Activated CD8-positive, alpha-beta memory T cell treated with anti-CD3 and anti-CD28 coated beads for 24 hours (primary cell): ENCODE data around the gene ATXN2L.
"Not testable (repeated sequence)": the region's sequence is repeated elsewhere in the genome, so short reads cannot be mapped to it uniquely, and the experiment has no call there.

Experiments
- DNase-seq: peaks from one replicate; pipeline ENCODE4 v3.0.0-alpha.2; 2020

ATXN2L gene

DNA sequence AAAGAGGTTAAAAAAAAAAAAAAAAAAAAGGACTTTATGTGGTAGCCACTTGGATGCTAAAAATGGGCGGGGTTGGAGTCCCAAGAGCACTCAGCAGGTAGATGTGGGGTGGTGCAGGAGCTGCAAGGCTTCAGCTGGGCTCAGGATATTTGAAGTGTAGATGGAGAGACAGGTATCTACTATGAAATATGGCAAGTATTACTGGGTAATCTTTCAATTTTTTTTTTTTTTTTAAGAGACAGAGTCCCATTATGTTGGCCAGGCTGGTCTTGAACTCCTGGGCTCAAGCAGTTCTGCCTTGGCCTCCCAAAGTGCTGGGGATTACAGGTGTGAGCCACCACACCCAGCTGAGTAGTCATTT is 15.7 kb downstream of the ATXN2L start:
- no peak for DNase-seq

DNA sequence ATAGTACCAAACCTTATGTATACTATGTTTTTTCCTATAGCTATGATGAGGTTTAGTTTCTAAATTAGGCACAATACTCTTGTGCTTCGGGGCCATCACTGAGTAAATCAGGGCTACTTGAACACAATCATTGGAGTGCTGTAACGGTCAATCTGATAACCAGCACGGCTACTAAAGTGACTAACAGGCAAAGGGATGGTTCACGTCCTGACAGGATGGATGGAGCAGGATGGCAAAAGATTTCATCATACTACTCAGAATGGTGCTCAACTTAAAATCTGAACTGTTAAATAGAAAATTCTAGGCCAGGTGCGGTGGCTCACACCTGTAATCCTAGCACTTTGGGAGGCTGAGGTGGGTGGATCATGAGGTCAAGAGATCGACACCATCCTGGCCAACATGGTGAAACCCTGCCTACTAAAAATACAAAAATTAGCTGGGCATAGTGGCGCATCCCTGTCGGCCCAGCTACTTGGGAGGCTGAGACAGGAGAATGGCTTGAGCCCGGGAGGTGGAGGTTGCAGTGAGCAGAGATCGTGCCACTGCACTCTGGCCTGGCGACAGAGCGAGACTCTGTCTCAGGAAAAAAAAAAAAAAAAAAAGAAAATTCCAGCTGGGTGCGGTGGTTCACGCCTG is 16.3 kb downstream of the ATXN2L start:
- no peak for DNase-seq

DNA sequence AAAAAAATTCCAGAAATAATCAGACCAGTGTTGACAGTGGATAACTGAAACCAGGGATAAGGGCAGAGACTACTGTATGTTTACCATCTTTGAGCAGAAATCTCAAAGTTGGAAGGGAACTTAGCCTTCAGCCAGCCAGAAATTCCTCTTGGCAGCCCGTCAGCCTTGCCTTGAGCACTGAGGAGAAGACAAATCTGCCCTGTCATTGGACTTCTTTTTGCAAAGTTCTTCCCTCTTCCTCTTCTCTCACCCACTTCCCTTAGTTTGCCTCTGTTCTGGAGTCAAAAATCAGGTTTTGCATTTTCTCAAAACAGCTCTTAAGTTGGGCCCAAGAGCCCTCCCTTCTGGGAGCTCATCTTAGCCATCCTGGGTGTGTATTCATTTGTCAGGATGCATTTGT is 17.1 kb downstream of the ATXN2L start:
- DNase-seq: no peak

DNA sequence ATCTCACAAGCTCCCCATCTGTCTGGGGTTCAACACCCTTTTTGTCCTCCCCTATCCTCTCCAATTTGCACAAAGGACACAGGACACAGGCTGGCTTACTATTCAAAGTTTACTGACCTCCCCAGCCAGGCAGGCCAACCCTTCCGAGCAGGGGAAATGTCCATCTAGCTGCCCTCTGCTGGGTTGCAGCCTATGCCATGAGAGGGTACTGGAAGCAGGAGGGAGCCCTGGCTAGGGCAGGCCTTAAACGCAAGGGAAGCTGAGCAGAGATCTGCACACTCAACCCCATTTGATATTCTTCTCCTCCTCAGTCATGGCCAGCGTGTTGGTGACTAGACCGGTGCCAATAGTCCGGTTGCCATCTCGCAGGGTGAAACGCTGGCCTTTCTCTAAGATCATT is 19.9 kb downstream of the ATXN2L start:
- DNase-seq: no peak

DNA sequence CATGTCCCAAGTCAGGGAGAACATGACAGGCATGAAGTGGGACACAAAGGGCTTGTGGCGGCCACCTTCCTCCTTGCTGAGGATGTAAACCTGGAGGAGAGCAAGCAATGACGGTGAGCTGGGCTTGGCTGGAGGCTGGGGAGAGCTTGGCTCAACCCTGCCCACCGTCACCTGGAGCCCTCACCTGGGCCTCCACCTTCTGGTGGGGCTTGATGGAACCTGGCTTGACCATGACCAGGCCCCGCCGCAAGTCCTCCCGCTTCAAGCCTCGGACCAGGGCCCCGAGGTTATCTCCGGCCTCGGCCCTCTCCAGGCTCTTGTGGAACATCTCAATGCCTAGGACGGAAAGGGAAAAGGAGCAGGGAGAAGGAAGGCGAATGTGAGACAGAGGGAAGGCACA is 21.0 kb downstream of the ATXN2L start:
- no peak for DNase-seq

- no peak for DNase-seq
Measured at GRCh38 chr16:28844226-28844885, 21.6 kb downstream of the ATXN2L start.

- no peak for DNase-seq
Measured at GRCh38 chr16:28845293-28845692, 22.5 kb downstream of the ATXN2L start.

- DNase-seq: no peak
Measured at GRCh38 chr16:28845761-28846079, 22.9 kb downstream of the ATXN2L start.

GRCh38 chr16:28846080-28846932 is 23.5 kb downstream of the ATXN2L start, which contains the start of gene TUFM:
TSS of gene TUFM (minus strand) at chr16:28846348. CDS start at chr16:28846269, 79 bp downstream.
- DNase-seq: peak; percentile 97

DNA sequence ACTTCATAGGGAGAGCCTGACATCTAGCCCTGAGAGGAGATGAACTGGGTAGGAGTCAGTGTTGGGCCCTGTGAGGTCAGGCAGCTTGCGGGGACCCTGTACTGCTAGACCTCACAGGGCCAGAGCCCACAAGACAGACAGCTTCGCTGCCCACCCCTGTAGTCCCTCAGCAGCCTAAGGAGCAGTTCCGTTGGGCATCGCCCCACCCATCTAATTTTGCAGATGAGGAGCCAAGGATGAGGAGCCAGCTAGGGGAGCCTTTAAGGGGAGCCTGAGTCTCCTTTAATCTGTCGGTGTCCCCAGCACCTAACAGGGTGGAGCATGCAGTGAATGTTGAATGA is 24.1 kb downstream of the ATXN2L start:
- DNase-seq: no peak

- no peak for DNase-seq
Measured at GRCh38 chr16:28858421-28858820, 35.6 kb downstream of the ATXN2L start.

DNA sequence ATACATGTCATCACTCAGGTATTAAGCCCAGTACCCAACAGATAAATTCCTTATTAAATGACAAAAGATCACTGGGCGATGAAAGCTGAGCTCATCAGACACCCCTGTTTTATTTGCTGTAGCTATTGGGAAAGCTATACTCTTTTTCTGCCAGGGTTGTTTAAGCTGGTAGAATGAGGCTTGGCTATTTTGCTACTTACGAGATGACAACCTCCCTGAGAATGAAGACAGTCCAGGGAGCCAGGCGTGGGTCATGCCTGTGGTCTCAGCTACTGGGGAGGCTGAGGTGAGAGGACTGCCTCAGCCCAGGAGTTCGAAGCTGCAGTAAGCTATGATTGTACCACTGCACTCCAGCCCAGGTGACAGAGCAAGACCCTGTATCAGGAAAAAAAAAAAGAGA is 36.5 kb downstream of the ATXN2L start:
- no peak for DNase-seq

DNA sequence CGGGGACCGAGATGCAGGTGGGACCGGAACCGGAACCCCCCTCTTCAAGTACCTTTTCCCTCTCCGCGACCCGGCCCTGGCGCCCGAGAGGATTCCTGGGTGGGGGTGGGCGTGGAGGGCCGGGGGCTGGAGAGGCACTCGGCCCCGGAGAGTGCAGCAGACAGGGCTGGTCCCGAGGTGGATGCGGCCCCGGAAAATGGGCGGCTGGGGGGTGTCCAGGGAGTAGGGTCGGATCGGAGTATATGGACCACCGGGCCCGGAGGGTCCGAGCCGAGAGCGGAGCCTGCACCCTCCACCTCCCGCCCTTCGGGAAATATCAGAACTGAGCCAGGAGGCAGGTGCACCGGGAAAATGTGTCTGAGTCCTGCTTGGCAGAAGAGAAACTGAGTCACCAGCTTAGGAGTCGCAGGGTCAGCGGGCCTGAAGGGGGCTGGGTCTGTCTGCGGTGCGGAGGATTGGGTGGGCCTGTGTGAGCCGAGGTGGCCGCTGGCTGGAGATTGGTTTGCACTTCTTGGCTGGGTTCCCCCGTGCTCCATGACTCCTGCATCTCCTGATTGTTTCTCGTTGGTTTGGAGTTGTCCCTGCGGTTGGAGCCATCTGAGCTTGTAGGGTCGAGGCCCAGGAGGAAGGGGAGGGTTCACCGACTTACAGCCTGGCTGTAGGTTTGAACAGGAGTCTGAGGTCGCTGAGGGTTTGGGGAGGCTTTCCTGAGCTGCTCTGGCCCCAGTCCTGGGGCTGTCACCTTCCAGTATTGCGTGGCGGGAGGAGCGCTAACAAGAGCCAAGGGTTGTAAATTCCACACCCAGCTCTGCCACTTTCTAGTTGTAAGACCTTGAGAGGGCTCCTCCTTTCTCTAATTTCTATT is 41.4 kb downstream of the ATXN2L start:
- DNase-seq: no peak

DNA sequence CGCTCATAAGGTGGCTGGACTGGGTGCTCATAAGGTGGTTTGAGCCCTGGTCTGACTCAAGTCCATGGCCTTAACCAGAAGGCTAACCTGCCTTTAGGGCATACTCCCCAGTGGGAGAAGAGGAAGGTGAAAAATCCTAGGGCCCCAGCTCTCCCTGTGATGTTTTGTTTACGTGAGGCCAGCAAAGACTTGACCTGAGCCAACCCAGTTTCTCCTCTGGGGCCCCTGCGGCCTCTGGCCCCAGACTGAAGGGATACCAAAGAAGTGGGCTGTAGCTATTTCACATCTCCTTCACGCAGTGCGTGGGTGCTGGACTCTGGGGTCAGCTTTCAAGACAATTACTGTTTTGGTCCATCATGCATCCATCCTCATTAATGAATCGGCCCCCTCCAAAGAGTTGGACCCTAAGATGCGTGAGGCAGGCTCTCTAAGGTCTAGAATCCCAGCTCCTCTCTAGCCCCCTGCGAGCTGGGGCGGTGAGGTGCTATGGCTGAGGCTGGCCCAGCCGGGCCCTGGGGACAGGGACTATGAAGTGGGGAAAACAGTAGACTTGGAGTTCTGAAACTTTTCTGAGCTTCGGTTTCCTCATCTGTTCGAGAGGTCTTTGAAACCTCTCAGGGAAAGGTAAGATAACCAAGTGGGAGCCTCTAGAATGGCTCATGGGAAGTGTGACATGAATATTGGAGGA is 42.3 kb downstream of the ATXN2L start:
- DNase-seq: no peak

- no peak for DNase-seq
Measured at GRCh38 chr16:28865722-28866453, 43.1 kb downstream of the ATXN2L start.

GRCh38 chr16:28866454-28866804 is 43.6 kb downstream of the ATXN2L start:
- no peak for DNase-seq

DNA sequence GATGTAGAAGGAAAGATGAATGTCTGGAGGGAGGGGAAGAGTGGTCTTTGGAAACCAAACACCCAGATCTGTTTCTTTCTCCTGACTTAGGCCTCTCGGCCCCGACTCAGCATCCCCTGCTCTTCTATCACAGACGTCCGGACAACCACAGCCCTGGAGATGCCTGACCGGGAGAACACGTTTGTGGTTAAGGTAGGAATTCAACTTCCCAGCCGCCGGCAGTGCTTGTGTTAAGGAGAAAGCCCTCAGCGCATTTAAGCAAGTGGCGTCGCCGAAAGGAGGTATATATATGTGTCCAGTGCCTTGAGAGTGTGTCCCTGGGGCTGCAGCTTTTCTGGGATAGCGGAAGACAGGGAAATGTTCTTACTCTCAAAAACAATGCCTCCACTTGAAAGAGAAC is 44.4 kb downstream of the ATXN2L start:
- DNase-seq: no peak

DNA sequence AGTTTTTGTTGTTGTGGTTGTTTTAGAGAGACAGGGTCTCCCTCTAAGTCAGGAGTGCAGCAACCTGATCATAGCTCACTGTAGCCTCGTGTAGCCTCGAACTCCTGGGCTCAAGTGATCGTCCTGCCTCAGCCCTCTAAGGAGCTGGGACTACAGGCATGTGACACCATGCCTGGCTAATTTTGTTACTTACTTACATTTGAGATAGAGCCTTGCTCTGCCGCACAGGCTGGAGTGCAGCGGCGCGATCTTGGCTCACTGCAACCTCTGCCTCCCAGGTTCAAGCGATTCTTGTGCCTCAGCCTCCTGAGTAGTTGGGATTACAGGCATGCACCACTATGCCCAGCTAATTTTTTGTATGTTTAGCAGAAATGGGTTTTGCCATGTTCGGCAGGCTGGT is 44.8 kb downstream of the ATXN2L start:
- DNase-seq: not testable (repeated sequence)

GRCh38 chr16:28869201-28869600 is 46.4 kb downstream of the ATXN2L start:
- no peak for DNase-seq

GRCh38 chr16:28872952-28873351 is 50.2 kb downstream of the ATXN2L start:
- no peak for DNase-seq

GRCh38 chr16:28873543-28874201 is 50.9 kb downstream of the ATXN2L start:
- DNase-seq: peak; percentile 80
